GM23338 (cell line): ENCODE results near the gene GALNT7. TPM values are rescaled to one million over a fixed set of nuclear protein-coding genes. Genes with fewer than 3 reads are reported as not detected.

Experiments used
- ATAC-seq: fragments of 200-7000 bp; cut with Tn5 transposase; 3 replicates; pipeline ENCODE4 v1.9.1; 2020
- DNase-seq: peaks from one replicate; pipeline ENCODE4 v3.0.0-alpha.2; 2015; ENCODE audit warnings: low spot score
- H2AFZ ChIP-seq: fragments of 200-600 bp; sonication (generic); 2 replicates; pipeline ENCODE4 v1.8.0; 2016; ENCODE audit warnings: antibody characterized with exemption, mild to moderate bottlenecking, moderate library complexity
- H3F3A ChIP-seq: fragments of 200-600 bp; sonication (generic); replicated peaks from 2 replicates; pipeline ENCODE4 v1.8.0; 2017; ENCODE audit warnings: antibody characterized with exemption, mixed run types, low read depth
- H3K27ac ChIP-seq: fragments of 200-600 bp; sonication (generic); 2 replicates; pipeline ENCODE4 v1.6.1; 2016; ENCODE audit warnings: low read depth
- H3K27me3 ChIP-seq: fragments of 200-600 bp; sonication (generic); 2 replicates; pipeline ENCODE4 v1.8.0; 2016; ENCODE audit warnings: mild to moderate bottlenecking, mixed run types, moderate library complexity; ENCODE audit not compliant: insufficient read depth
- H3K36me3 ChIP-seq: fragments of 200-600 bp; sonication (generic); 2 replicates; pipeline ENCODE4 v1.8.0; 2016; ENCODE audit warnings: mild to moderate bottlenecking; ENCODE audit not compliant: insufficient read depth
- H3K4me1 ChIP-seq: fragments of 200-600 bp; sonication (generic); 2 replicates; pipeline ENCODE4 v1.8.0; 2016; ENCODE audit warnings: mild to moderate bottlenecking, moderate library complexity; ENCODE audit not compliant: insufficient read depth
- H3K4me2 ChIP-seq: fragments of 200-600 bp; sonication (generic); 2 replicates; pipeline ENCODE4 v1.7.1; 2017; ENCODE audit warnings: mixed run types
- H3K4me3 ChIP-seq: fragments of 200-600 bp; sonication (generic); 2 replicates; pipeline ENCODE4 v1.6.1; 2016; ENCODE audit warnings: mixed run types
- H3K79me2 ChIP-seq: fragments of 200-600 bp; sonication (generic); replicated peaks from 2 replicates; pipeline ENCODE4 v1.8.0; 2017; ENCODE audit warnings: mild to moderate bottlenecking; ENCODE audit not compliant: insufficient read depth
- H3K9me2 ChIP-seq: fragments of 200-600 bp; sonication (generic); 2 replicates; pipeline ENCODE4 v1.8.0; 2017; ENCODE audit not compliant: insufficient read depth
- H4K20me1 ChIP-seq: fragments of 200-600 bp; sonication (generic); replicated peaks from 2 replicates; pipeline ENCODE4 v1.8.0; 2017; ENCODE audit warnings: mild to moderate bottlenecking; ENCODE audit not compliant: insufficient read depth
- H3K27ac Mint-ChIP-seq: 2 replicates; pipeline ENCODE4 v1.8.0; 2020; ENCODE audit warnings: inconsistent platforms, mild to moderate bottlenecking, moderate library complexity, mixed read lengths
- H3K27me3 Mint-ChIP-seq: 3 replicates; pipeline ENCODE4 v1.8.0; 2022; ENCODE audit warnings: low read depth, mild to moderate bottlenecking, moderate library complexity, mixed read lengths, inconsistent platforms; ENCODE audit not compliant: insufficient read depth, poor library complexity
- H3K36me3 Mint-ChIP-seq: 3 replicates; pipeline ENCODE4 v1.8.0; 2021; ENCODE audit warnings: low read depth, mild to moderate bottlenecking, inconsistent platforms, moderate library complexity, mixed read lengths
- H3K4me1 Mint-ChIP-seq: 3 replicates; pipeline ENCODE4 v1.8.0; 2020; ENCODE audit warnings: mild to moderate bottlenecking, inconsistent platforms, mixed read lengths
- H3K4me3 Mint-ChIP-seq: 3 replicates; pipeline ENCODE4 v1.8.0; 2021; ENCODE audit warnings: moderate library complexity, mild to moderate bottlenecking, inconsistent platforms, mixed read lengths
- H3K9me3 Mint-ChIP-seq: 3 replicates; pipeline ENCODE4 v1.8.0; 2020; ENCODE audit warnings: moderate library complexity, mild to moderate bottlenecking, inconsistent platforms, mixed read lengths
- CTCF ChIP-seq, 2 experiments: fragments of 200-600 bp in 1 of 2; sonication (generic) in 1 of 2; conservative IDR thresholded peaks; 2 replicates each; pipeline versions ENCODE4 v1.5.1 to v1.6.1; 2016 to 2017; ENCODE audit warnings: antibody characterized with exemption in 2 of 2, low read depth in 2 of 2, mild to moderate bottlenecking in 2 of 2, moderate library complexity in 1 of 2
- ETS1 ChIP-seq: IDR thresholded peaks from 2 replicates; pipeline ENCODE4 v1.6.1; 2016; ENCODE audit warnings: antibody characterized with exemption
- EZH2 ChIP-seq: fragments of 200-600 bp; sonication (generic); IDR thresholded peaks from one replicate; pipeline ENCODE4 v1.8.0; 2017; ENCODE audit warnings: antibody characterized with exemption, mild to moderate bottlenecking, low read depth; ENCODE audit not compliant: unreplicated experiment
- EZH2phosphoT487 ChIP-seq: fragments of 200-600 bp; sonication (generic); IDR thresholded peaks from one replicate; pipeline ENCODE4 v1.8.1; 2018; ENCODE audit warnings: antibody characterized with exemption; ENCODE audit not compliant: unreplicated experiment
- JUNB ChIP-seq: IDR thresholded peaks from one replicate; pipeline ENCODE4 v1.6.1; 2016; ENCODE audit warnings: antibody characterized with exemption; ENCODE audit not compliant: unreplicated experiment
- NANOG ChIP-seq: IDR thresholded peaks from 2 replicates; pipeline ENCODE4 v1.6.1; 2016; ENCODE audit warnings: antibody characterized with exemption, borderline replicate concordance
- POLR2AphosphoS5 ChIP-seq: IDR thresholded peaks from 2 replicates; pipeline ENCODE4 v1.6.1; 2016; ENCODE audit warnings: antibody characterized with exemption, low read depth
- ZNF114 ChIP-seq: fragments of 250-450 bp; sonication (Bioruptor Pico); IDR thresholded peaks from 2 replicates; pipeline ENCODE4 v1.5.0; 2020; ENCODE audit warnings: mild to moderate bottlenecking, moderate library complexity
- ZNF331 ChIP-seq: fragments of 250-450 bp; sonication (Bioruptor Pico); IDR thresholded peaks from 2 replicates; pipeline ENCODE4 v1.5.0; 2020; ENCODE audit warnings: low read depth, mild to moderate bottlenecking, moderate library complexity
- ZNF462 ChIP-seq: fragments of 250-450 bp; sonication (Bioruptor Pico); IDR thresholded peaks from 2 replicates; pipeline ENCODE4 v1.5.0; 2020; ENCODE audit warnings: mild to moderate bottlenecking, moderate library complexity
- polyA plus RNA-seq: library from polyadenylated mRNA; unstranded; fragments of >200 nt; fragmentation: Nextera tagmentation; extraction: Ambion mirVana; gene quantifications from 2 replicates; pipeline ENCODE4 v1.2.1, GENCODE V29; 2016
- total RNA-seq: library from RNA; depleted of rRNA; stranded (reverse); fragments of >200 nt; shearing (Covaris generic); gene quantifications from 2 replicates; pipeline ENCODE4 v1.2.3, GENCODE V29; 2014

GALNT7 gene
- total and polyA plus RNA-seq, 2 experiments from 2014 or later, result 31.8 to 72.2 TPM

- peaks cover 30% of the 10 kb centered on the region for H3K36me3 Mint-ChIP-seq
Observed at GRCh38 chr4:173269280-173269679, 100.7 kb downstream of the GALNT7 start.

GRCh38 chr4:173270312-173271027 lies 101.9 kb downstream of the GALNT7 start:
- Mint-ChIP-seq H3K27me3 (peaks cover 4% of the 10 kb centered on the region), H3K4me3 (no peak overlapping the region), H3K36me3 (peaks cover 42% of the 10 kb centered on the region), H3K27ac (peak overlapping the region; percentile 88), H3K9me3 (0 out of 3 replicates have a peak, but pooled peaks cover 6% of the 10 kb centered on the region), H3K4me1 (peaks cover 25% of the 10 kb centered on the region)
- Histone ChIP-seq H3K79me2 (peaks cover 93% of the 10 kb centered on the region), H3K9me2 (no peaks in the 10 kb centered on the region), H3K27me3 (no peaks in the 10 kb centered on the region), H4K20me1 (no peaks in the 10 kb centered on the region; the same call in 1 of the 2 replicates), H3K36me3 (no peaks in the 10 kb centered on the region), H3K27ac (no peak overlapping the region), H2AFZ (no peak overlapping the region), H3K4me2 (no peak overlapping the region), H3K4me1 (peaks cover 12% of the 10 kb centered on the region; the same call in 1 of the 2 replicates), H3F3A (no peaks in the 10 kb centered on the region), H3K4me3 (no peak overlapping the region)
- ATAC-seq (no peak), DNase-seq (no peak)
- TF ChIP-seq EZH2phosphoT487 (no peak), POLR2AphosphoS5 (no peak), ZNF462 (no peak)

More at GRCh38 chr4:173269280-173269679, 100.7 kb downstream of the GALNT7 start:
- ATAC-seq, result no peak
- H3K4me1 ChIP-seq, result peaks cover 12% of the 10 kb centered on the region; the same call in 1 of the 2 replicates
- no peak for DNase-seq
- H3K36me3 ChIP-seq, result no peaks in the 10 kb centered on the region
- H3K9me2 ChIP-seq, result no peaks in the 10 kb centered on the region
- no peaks in the 10 kb centered on the region for H3F3A ChIP-seq
- no peak overlapping the region for H3K4me2 ChIP-seq
- H3K4me1 Mint-ChIP-seq, result peaks cover 35% of the 10 kb centered on the region
- H3K4me3 Mint-ChIP-seq, result no peak overlapping the region
- no peaks in the 10 kb centered on the region for H3K9me3 Mint-ChIP-seq
- no peak overlapping the region for H3K27ac Mint-ChIP-seq
- no peaks in the 10 kb centered on the region; the same call in 1 of the 2 replicates for H4K20me1 ChIP-seq
- H3K79me2 ChIP-seq, result peaks cover 93% of the 10 kb centered on the region
- TF ChIP-seq ZNF331, result no peak
- TF ChIP-seq ZNF114 (CRISPR knock-in tag), result no peak
- no peak for TF ChIP-seq CTCF (conservative IDR thresholded peaks at IDR 0.05; ENCODE audit: low read depth in 2 of 2)
- TF ChIP-seq NANOG, result no peak
- no peak for TF ChIP-seq ETS1
- no peak for TF ChIP-seq EZH2
- TF ChIP-seq JUNB, result no peak
- no peak for TF ChIP-seq EZH2phosphoT487
- H3K4me3 ChIP-seq, result no peak overlapping the region
- no peak overlapping the region for H2AFZ ChIP-seq
- no peaks in the 10 kb centered on the region for H3K27me3 ChIP-seq
- no peak overlapping the region for H3K27ac ChIP-seq
- peaks cover 4% of the 10 kb centered on the region for H3K27me3 Mint-ChIP-seq
